ENCODE measurements around the gene MOV10L1. TPM values are rescaled to one million over a fixed set of nuclear protein-coding genes. Genes with fewer than 3 reads are reported as not detected.
A peak's percentile ranks its signal among the peaks of the same experiment; 100 is the strongest.

MOV10L1 gene
- total RNA-seq, 4 donors from 2014 or later = 0.68 to 0.80 TPM; not detected in 2

GRCh38 chr22:50121202-50121740 is 31.5 kb downstream of the MOV10L1 start:
- H3K4me3 ChIP-seq = no peak overlapping the region
- TF ChIP-seq POLR2AphosphoS5 (IDR thresholded peaks at IDR 0.05) (no peak), POLR2A (IDR thresholded peaks at IDR 0.05) (no peak), CTCF (IDR thresholded peaks at IDR 0.05) (no peak), EP300 (IDR thresholded peaks at IDR 0.05) (no peak)
- H3K27ac ChIP-seq = no peak overlapping the region
- H3K36me3 ChIP-seq = no peaks in the 10 kb centered on the region
- H3K4me1 ChIP-seq = no peaks in the 10 kb centered on the region
- no peaks in the 10 kb centered on the region for H3K27me3 ChIP-seq
- H3K9me3 ChIP-seq = peaks cover 5% of the 10 kb centered on the region
- 77% methylated on average over 11 of the region's 11 CpGs for WGBS
- peak in 1 of 2 donors; percentile 47 for DNase-seq (ENCODE audit: low spot score in 2 of 2)

GRCh38 chr22:50123119-50123518 is 33.3 kb downstream of the MOV10L1 start:
- no peaks in the 10 kb centered on the region for H3K36me3 ChIP-seq
- peak in 1 of 2 donors; percentile 7 for DNase-seq (ENCODE audit: low spot score in 2 of 2)
- no peak overlapping the region for H3K27ac ChIP-seq
- 94% methylated on average over 4 of the region's 4 CpGs for WGBS
- no peaks in the 10 kb centered on the region for H3K4me1 ChIP-seq
- H3K9me3 ChIP-seq = peaks cover 5% of the 10 kb centered on the region
- no peak for TF ChIP-seq POLR2AphosphoS5 (IDR thresholded peaks at IDR 0.05)
- no peak for TF ChIP-seq EP300 (IDR thresholded peaks at IDR 0.05)
- TF ChIP-seq POLR2A (IDR thresholded peaks at IDR 0.05) = no peak
- TF ChIP-seq CTCF (IDR thresholded peaks at IDR 0.05) = no peak
- H3K4me3 ChIP-seq = no peak overlapping the region
- no peaks in the 10 kb centered on the region for H3K27me3 ChIP-seq

GRCh38 chr22:50125029-50125428 is 35.2 kb downstream of the MOV10L1 start:
- WGBS = 74% methylated on average over 9 of the region's 9 CpGs
- Histone ChIP-seq H3K27me3 (no peaks in the 10 kb centered on the region), H3K27ac (no peak overlapping the region), H3K36me3 (no peaks in the 10 kb centered on the region), H3K4me3 (no peak overlapping the region), H3K9me3 (peaks cover 5% of the 10 kb centered on the region), H3K4me1 (no peaks in the 10 kb centered on the region)
- peak in 1 of 2 donors; percentile 69 for DNase-seq (ENCODE audit: low spot score in 2 of 2)
- no peak for TF ChIP-seq CTCF (IDR thresholded peaks at IDR 0.05)

- H3K4me1 ChIP-seq = no peaks in the 10 kb centered on the region
- TF ChIP-seq POLR2AphosphoS5 (IDR thresholded peaks at IDR 0.05) (no peak), POLR2A (IDR thresholded peaks at IDR 0.05) (no peak), CTCF (IDR thresholded peaks at IDR 0.05) (no peak), EP300 (IDR thresholded peaks at IDR 0.05) (no peak)
- DNase-seq (ENCODE audit: low spot score in 2 of 2) = peak in 1 of 2 donors; percentile 26
- H3K27me3 ChIP-seq = peaks cover 3% of the 10 kb centered on the region
- H3K4me3 ChIP-seq = no peak overlapping the region
- H3K27ac ChIP-seq = no peak overlapping the region
- H3K36me3 ChIP-seq = no peaks in the 10 kb centered on the region
- 89% methylated on average over 10 of the region's 10 CpGs for WGBS
- H3K9me3 ChIP-seq = peaks cover 3% of the 10 kb centered on the region
Measured at GRCh38 chr22:50129121-50129736, 39.4 kb downstream of the MOV10L1 start.

GRCh38 chr22:50131894-50132293 is 42.1 kb downstream of the MOV10L1 start:
- H3K4me3 ChIP-seq = no peak overlapping the region
- WGBS = 96% methylated on average over 4 of the region's 4 CpGs
- no peak overlapping the region for H3K27ac ChIP-seq
- H3K4me1 ChIP-seq = peaks cover 6% of the 10 kb centered on the region
- H3K9me3 ChIP-seq = no peaks in the 10 kb centered on the region
- no peaks in the 10 kb centered on the region for H3K36me3 ChIP-seq
- peak in 1 of 2 donors; percentile 29 for DNase-seq (ENCODE audit: low spot score in 2 of 2)
- H3K27me3 ChIP-seq = peaks cover 3% of the 10 kb centered on the region
- TF ChIP-seq CTCF (IDR thresholded peaks at IDR 0.05) (no peak), POLR2A (IDR thresholded peaks at IDR 0.05) (no peak), POLR2AphosphoS5 (IDR thresholded peaks at IDR 0.05) (no peak), EP300 (IDR thresholded peaks at IDR 0.05) (no peak)

All from suprapubic skin (tissue), 4 donors.